Ammon's horn (tissue), 1 donor: ENCODE results near the gene CARD9.

ENCODE experiments used
- DNase-seq: peaks from one replicate; pipeline ENCODE4 v3.0.0-alpha.2; 2016; ENCODE audit warnings: low spot score

CARD9 gene

DNA sequence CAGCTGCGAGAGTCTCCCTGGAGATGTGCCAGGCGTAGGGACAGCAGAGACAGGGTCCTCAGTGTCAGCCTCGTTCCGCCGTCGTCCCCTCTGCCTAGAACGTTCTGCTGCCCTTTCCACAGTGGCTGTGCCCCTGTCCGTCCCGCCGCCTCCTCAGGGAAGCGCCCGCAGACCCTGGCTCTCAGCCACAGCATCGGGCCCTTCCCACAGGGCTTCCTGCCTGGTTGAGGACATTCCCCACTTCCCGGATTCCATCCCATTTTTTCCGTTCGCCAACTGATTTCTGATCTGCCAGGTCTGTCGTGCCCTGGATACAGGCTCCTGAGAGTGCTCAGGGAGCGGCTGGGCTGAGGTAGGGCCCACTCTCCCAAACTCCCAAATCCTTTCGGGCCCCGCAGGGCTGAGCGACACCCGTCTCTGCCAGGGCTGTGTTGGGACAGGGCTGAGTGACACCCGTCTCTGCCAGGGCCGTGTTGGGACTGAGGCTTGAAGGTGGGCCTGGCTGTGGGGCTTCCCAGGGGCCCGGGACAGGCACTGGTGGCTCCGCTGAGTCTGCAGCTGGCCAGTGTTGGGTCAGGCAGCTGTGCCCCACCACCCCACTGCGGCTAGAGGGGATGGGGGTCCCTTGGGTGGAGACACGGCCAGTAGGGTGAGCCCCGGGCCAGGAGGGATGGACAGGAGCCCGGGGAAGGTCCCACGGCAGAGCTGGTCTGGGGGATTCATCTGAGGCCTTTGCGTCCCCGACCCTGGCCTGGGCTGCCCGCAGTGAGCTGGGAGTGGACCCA, 25.8 kb downstream of the CARD9 start:
- no peak for DNase-seq

DNA sequence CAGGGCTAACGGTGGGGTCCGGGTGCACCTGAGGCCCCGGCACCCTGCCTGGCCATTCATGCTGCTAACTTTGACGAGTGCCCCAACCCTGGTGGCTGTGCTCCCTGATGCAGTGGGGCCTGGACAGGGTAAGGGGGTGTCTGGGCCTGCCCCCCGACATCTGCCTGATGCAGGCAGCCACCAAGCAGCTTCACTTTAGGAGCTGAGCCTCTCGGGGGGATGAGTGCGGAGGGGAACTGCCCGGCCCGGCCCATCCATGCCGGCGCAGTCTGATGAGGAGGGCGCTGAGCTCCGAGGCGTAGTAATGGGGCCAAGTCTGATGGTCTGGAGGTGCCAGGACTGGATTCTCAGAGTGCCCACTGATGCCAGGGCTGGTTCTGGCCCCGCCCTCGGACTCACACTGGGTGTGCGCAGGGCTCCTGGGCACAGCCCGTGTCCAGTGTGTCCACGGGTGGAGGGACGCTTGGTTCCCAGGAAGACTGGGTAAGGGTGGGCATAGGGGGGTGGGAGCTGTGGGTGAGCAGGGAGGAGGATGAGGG, 26.5 kb downstream of the CARD9 start:
- no peak for DNase-seq

DNA sequence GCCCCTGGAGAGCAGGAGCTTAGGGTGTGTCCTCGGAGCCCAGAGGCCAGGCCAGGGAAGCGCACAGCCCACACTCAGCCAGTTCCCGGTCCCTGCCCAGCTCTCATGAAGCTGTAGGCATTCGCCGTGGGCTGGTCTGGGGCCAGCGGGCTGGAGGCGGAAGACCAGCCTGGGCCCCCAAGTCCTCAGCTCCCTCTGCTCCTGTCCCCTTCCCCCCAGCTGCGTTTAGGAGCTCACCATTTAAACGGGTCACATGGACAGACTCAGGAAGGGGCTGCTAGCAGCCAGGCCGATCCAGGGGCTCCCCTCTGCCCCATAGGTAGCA, 27.4 kb downstream of the CARD9 start:
- DNase-seq = no peak

DNA sequence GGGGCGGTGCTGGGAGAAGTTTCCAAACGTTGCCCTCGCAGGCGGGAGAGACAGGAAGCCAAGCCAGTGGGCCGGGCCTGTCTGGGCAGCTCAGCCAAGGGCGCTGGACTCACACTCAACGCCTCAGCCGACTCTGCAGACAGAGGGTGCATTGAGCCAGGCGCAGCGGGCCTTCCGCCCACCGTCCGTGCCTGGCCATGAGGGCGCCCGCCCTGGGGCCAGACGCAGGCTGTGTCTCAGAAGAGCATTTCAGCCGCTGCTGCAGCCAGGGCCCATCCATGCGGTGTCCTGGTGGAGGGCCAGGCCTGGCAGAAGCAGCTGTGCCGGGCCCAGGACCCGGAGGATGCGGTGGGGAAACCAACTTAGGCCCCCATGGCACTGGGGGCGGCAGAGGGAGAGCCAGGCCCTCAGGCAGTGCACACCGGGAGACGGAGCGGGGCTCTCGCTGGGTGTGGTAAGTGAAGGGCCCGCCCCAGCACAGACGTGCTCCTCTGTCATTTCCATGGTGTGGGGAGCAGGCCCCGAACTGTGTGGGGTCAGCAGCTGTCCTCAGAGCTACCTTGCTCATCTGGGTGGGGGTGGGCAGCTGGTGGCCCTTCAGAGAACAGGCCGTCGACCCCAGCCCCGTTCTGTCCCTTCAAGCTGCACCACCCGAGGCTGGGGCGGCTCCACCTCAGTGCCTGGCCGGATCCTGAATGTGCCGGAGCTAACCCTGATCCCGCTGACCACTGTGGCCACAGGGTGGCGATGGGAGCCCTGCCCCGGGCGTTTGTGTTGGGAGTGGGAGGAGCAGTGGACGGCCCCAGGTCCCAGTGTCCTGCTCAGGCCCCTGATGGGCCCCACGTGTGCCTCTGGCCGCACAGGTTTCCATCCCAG, 27.9 kb downstream of the CARD9 start:
- DNase-seq = peak; percentile 94

DNA sequence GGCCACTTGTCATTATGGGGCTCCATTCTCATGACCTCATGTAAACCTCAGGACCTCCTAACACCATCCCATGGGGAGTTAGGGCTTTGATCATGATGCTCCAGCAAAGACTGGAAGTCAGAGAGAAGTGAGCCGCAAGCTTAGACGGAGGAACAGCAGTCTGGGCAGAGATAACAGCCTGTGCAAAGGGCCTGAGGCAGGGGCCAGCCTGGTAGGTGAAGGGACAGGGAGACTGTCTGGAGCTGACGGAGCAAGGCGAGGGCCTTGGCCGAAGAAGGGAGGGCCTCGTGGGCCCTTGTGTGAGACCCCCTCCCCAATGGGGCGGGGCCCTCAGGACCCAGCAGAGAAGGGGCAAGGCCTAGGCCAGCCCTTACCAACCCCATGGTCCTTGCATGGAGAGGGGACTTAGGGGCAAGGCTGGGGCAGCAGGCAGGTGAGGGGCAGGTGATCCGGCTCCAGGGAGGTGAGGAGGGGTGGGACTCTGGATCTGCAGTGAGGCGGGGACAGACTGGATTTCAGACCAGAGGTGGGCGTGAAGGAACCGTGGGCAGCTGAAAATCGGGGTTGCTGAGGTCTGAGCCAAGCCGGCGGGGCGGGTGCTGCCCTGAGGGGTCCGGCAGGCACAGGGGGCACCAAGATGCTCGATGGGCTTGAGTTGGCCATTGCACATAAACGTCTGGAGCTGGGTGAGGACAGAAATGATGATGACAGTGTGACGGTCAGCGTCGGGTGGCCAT, 28.8 kb downstream of the CARD9 start:
- no peak for DNase-seq

DNA sequence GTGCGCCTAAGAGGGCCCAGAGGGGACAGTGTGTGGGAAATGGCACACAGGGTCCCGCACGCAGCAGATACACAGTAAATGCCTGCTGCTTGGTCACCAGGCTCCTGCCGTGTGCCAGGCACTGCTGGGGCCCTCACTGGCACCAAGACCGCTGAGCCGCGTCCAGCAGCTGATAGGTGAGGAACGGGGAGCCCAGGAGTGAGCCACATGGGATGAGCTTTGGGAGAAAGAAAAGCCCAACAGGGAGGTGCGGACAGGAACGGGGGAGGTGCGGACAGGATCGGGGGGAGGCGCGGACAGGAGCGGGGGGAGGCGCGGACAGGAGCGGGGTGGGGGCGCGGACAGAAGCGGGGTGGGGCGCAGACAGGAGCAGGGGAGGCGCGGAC, 29.6 kb downstream of the CARD9 start:
- DNase-seq = no peak

DNA sequence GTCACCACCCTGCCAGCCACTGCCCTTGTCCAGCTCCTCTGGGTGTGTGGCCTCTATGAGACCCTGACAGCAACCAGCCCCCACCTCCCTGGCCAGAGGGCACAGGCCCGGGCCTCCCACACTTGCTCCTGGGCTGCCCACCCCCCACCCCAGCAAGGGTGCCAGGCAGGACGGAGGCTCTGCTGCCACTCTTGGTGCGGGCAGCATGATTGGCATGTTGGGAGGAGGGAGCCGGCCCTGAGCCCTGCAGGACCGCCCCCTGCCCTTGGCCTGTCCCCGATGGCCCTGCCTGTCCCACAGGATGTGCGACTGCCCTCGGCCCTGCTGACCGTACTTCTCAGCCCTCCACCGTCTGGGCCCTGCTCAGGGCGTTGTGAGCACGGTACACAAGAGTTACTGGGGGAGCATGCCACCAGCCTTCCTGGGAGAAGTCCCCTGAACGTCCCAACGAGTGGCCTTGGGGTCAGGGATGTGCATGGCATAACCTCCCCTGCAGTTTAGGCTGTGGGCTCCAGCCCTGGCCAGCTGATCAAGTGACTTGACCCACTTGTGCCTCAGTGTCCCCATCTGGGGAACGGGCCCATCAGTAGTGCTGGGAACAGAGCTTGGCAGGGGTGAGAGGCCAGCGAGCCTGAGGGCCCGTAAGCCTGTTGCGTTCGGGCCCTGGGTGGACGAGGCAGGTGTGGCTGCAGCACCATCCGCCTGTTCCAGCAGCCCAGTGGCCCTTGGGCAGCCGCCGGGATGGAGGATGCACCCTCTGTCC, 30.2 kb downstream of the CARD9 start:
- no peak for DNase-seq

DNA sequence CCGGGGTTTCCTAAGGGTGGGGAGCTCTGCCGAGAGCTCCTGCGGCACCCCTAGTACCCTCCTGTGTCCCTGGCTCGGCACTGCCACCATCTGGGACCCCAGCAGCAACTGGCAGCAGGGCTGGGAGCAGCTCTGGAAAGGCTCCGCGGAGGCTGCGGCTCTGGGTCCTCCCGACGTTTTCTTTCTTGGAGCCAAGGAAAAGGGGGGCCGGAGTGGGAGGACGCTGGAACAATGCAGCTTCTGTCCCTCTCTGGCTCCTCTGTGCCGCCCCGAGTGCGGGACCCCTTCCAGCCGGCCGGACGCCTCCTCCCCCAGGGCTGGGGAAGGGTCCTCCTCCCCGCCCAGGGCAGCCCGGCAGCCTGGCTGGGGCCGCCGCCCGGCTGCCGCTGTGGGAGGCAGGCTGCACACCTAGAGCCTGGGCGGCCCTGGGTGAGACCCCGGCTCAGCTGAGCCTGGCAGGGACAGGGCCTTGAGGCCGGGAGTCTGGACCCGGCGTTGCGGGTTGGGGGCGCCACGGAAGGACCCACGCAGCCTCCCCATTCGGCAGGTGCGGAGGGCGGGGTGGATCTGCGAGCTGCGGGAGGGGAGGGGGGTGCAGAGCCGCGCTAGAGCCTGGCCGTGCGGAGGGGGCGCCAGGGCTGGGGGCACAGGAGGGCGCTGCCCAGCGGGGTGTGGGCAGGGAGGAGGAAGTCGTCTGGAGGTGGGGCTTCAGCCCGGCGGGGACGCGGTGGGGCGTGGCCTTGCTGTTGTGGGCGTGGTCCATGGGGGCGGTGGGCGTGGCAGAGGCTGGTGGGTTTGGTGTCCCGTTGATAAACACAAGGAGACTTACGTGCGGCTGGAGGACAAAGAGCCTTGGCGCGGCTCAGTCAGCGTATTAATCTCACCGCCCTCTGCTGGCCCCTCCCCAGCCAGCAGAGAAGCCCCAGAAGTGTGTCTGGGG, 31.0 kb downstream of the CARD9 start:
- peak; percentile 85 for DNase-seq

DNA sequence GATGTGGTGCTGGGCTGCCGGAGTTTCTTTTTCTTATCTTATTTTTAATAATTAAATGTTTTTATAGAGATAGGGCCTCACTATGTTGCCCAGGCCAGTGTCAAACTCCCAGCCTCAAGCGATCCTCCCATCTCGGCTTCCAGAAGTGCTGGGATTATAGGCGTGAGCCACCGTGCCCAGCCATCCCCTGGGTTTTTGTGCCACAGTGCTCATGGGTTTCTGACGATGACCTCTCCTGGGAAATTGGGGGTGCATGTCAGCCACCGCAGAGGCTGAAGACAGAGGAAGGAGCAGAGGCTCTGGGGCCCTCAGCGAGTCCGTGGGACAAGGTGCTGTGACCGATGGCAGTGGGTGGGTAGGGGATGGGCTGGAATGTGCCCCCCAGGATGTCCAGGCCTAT, 31.7 kb downstream of the CARD9 start:
- no peak for DNase-seq

DNA sequence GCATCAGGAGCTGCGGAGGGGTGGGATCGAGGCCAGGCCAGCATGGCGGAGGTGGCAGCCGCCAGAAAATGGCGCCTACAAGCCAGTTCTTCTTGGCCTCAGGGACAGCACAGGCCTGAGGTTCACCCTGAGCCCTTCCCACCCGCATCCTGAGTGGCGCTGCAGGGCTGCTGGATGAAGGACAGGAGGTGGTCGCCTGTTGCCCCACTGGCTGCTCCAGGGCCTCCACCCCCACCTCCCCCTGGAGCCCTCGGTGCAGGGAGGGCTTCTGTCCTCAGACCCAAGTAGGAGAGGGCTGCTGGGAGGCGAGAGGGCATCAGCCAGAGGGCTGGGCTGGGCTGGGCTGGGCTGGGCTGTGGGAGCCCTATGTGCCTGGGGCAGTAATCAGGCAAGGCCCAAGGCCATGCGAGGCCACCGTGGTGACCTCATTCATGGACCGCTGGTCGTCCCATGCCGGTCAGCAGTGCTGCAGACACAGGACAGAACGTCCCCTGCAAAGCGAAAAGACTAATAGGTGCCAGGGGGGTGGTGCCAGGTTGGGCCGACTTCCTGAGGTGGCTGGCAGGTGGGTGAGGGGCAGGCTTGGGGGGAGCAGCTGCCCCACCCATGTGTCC, 32.3 kb downstream of the CARD9 start:
- no peak for DNase-seq

DNA sequence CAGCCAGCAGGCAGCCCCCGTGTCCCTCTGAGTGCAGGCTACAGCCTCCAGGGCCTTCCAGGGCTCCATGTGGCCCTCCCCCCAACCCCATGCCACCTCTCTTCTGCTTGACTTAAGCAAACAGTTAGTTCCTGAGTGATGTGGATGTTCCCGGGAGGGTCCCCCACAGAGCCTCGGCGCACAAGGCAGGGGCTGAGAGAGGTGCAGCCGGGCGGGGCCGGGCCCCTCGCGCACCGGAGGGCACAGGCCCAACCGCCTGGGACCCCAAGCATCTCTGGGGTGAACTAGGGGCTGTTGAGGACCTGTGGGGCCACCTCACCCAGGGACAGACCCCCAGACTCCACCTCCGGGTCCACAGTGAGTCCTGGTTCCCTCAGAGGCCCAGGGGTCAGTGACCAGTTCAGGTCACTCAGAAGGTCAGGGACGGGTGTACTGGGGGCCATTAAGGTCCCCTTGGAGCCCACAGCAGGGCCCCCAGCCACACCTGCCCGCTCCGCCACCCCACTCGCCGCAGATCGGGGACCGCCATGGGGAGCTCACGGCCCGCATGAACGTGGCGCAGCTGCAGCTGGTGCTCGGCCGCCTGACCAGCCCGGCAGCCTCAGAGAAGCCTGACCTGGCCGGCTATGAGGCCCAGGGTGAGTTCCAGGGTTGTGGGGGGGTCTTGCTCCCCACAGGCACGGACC, 33.0 kb downstream of the CARD9 start:
- no peak for DNase-seq

DNA sequence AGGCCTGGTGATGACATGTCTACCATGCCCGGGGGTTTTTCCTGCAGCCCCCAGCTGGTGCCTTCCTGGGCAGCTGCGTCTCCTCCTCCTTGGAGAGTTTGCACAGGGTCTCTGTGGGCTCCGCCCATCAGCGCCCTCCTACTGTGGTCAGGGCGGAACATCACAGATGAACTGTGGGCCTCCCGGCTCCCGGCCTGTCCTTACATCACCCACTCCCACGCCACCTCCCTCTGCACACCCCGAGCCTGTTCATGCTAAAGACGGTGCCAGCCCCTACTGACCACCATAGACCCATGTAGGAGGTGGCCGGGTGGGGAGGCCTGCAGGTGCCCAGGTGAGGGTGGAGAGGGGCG, 33.5 kb downstream of the CARD9 start:
- no peak for DNase-seq

DNA sequence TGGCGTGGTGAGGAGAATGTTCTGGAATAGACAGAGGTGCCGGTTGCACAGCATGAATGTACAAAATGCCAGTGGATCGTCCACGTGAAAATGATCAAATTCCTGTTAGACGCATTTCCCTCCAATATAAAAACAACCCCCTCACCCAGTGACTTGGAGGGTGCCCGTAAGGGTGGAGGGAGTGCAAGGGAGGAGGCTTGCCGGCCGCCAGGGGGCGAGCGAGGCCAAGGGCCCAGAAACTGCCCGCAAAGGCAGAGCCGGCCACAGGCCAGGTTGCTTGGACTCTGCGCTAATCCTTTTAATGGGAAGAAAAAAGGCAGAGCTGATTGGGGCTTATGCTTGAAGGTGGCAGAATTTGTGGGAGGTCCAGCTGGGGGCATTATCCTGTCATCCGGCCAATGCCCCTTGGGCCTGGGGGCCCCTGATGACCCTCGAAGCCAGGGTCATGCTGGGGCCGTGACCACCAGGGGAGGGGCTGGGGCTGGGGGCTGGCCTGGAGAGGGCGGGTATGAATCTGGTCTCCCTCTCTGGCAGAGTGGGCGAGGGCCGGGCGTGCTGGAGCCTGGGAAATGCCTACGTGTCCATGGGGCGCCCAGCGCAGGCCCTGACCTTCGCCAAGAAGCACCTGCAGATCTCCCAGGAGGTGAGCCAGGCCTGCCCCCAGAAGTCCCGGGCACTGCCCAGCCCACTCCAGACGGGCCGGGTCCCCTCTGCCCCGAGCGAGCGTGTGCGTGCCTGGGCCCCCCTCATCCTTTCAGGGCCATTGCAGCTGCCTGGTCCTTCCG, 34.1 kb downstream of the CARD9 start:
- DNase-seq = peak; percentile 74

DNA sequence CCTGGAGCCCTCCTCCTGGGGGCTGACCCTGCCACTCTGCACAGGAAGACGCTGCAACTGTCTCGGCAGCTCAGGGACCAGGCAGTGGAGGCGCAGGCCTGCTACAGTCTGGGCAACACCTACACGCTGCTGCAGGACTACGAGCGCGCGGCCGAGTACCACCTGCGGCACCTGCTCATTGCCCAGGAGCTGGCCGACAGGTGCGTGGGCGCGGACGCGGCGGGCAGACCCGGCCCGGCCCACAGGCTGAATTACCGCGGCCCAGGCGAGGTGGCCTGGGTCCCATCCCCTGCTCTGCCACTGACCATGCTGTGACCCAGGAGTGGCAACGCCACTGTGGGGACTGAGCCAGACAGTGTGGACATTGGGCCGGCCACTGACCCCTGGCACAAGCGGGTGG, 35.0 kb downstream of the CARD9 start:
- DNase-seq = no peak

DNA sequence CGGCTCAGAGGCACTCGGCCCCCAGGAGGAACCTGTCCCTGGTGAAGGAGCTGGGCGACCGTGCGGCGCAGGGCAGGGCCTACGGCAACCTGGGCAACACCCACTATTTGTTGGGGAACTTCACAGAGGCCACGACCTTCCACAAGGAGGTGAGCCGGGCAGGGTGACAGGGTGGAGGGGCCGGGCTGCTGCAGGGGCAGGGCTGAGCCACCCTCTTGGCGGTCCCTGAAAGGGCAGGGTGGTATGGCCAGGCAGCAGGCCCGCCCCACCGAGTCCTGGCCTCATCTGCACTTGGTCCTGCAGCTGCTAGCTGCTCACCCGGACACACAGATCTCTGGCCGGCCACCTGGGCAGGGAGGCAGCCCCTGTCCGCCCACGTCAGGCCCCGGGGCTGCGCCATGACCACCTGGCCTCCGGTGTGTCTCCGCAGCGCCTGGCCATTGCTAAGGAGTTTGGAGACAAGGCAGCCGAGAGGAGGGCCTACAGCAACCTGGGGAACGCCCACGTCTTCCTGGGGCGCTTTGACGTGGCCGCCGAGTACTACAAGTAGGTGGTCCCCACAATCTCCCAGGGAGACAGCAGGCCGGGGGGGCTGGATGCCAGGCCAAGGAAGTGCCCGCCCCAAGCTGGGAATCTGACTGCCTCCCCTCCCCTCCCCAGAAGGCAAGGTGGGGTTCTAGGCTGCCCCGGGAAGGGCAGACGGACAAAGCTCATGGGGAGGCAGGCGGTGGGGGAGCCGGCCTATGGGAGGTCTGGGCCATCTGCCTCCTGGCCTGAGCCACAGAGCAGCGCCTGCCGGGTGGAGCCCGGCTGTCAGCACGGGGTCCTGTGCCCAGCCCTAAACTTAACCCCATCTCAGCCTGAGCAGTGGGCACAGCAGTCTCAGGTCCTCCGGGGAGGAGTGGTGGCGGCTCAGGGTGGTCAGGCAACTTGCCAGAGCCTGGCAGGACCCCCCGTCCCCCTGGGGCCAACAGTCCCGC, 35.8 kb downstream of the CARD9 start:
- no peak for DNase-seq

DNA sequence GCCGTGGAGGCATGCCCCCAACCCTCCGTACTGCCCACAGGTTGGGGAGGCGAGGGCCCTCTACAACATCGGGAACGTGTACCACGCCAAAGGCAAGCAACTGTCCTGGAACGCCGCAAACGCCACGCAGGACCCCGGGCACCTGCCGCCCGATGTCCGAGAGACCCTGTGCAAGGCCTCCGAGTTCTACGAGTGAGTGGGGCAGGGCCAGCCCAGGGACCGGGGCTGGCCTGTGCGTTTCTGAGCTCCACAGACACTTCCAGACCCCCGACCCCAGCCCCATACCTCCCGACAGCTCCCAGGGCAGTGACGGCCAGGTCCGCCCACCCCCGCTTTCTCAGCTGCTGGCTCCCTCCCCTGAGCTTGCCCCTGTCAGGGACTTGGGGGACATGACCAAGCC, 36.6 kb downstream of the CARD9 start:
- DNase-seq = no peak

DNA sequence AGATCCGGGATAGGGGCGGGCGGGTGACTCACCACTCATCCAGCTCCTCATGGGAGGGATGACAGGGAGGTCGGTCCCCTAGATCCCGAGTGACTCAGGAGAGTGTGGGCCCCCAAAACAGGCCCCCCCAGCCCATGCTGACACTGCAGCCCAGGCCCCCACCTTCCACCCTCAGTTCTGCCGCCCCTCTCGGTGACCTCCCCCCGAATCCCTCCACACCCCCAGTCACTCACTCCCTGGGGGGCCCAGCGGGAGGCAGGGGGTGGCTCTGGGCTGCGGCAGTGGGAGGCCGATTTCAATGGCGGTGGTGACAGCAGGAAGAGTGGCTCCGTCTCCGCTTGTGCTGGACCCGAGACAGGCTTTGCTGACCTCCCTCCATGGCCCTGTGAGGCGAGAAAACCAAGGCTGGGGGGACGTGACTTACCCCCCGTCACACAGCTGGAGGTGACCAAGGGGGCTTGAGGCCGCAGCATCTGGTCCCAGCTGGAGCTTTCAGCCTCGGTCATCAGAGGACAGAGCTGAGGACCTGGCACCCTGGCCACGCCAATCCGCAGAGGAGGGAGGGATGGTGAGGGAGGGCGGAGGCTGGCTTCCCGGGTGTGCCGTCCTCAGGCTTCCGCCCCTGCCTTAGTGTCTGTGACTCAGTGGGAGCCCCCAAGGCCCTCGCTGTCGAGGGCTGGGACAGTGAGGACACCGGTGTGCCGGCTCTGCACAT, 37.2 kb downstream of the CARD9 start:
- DNase-seq = no peak
